ENCODE results near the gene C1QTNF7.

DNA sequence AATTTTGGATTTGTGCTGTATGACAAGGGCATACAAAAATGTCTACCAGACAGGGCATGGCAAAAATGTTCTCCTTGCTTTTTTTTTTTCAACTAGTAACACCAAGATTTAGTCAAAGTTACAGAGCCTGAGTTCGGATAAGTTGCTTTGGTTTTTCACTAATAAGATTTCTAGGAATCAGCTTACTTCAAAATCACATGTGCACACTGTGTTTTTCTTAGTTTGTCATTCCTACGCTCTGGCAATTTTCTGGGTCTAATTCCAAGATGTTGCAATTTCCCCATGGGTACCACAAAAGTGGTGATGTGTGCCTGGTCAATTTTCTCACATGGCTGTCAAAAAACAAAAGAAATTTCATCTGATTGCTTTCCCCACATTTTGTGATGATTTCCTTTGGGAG is 6.3 kb downstream of the C1QTNF7 start:
- no peak for TF ChIP-seq POLR2A (IDR thresholded peaks at IDR 0.05; ENCODE audit: borderline replicate concordance, extremely low read depth, insufficient read depth, insufficient read length)
- TF ChIP-seq, protein P1, sequence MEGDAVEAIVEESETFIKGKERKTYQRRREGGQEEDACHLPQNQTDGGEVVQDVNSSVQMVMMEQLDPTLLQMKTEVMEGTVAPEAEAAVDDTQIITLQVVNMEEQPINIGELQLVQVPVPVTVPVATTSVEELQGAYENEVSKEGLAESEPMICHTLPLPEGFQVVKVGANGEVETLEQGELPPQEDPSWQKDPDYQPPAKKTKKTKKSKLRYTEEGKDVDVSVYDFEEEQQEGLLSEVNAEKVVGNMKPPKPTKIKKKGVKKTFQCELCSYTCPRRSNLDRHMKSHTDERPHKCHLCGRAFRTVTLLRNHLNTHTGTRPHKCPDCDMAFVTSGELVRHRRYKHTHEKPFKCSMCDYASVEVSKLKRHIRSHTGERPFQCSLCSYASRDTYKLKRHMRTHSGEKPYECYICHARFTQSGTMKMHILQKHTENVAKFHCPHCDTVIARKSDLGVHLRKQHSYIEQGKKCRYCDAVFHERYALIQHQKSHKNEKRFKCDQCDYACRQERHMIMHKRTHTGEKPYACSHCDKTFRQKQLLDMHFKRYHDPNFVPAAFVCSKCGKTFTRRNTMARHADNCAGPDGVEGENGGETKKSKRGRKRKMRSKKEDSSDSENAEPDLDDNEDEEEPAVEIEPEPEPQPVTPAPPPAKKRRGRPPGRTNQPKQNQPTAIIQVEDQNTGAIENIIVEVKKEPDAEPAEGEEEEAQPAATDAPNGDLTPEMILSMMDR (IDR thresholded peaks at IDR 0.05 in 2 of 3, conservative IDR thresholded peaks at IDR 0.05 in 1 of 3; ENCODE audit: borderline replicate concordance in 1 of 3, insufficient read depth in 1 of 3, low read depth in 2 of 3, low read length in 2 of 3): no peak
- no peak for TF ChIP-seq EZH2phosphoT487 (IDR thresholded peaks at IDR 0.05; ENCODE audit: borderline replicate concordance)
- TF ChIP-seq, protein P2, sequence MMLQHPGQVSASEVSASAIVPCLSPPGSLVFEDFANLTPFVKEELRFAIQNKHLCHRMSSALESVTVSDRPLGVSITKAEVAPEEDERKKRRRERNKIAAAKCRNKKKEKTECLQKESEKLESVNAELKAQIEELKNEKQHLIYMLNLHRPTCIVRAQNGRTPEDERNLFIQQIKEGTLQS (IDR thresholded peaks at IDR 0.05): no peak
- TF ChIP-seq RAD21 (IDR thresholded peaks at IDR 0.05; ENCODE audit: low read depth): no peak
- TF ChIP-seq EZH2 (IDR thresholded peaks at IDR 0.05): no peak
- no peak for TF ChIP-seq POLR2AphosphoS5 (IDR thresholded peaks at IDR 0.05; ENCODE audit: low read depth, low read length)
- no peak for TF ChIP-seq SRF (IDR thresholded peaks at IDR 0.05; ENCODE audit: low read depth)
